ENCODE measurements around the gene KRTAP10-5.
"Not testable (repeated sequence)": the region's sequence is repeated elsewhere in the genome, so short reads cannot be mapped to it uniquely, and the experiment has no call there.

Gene KRTAP10-5

DNA sequence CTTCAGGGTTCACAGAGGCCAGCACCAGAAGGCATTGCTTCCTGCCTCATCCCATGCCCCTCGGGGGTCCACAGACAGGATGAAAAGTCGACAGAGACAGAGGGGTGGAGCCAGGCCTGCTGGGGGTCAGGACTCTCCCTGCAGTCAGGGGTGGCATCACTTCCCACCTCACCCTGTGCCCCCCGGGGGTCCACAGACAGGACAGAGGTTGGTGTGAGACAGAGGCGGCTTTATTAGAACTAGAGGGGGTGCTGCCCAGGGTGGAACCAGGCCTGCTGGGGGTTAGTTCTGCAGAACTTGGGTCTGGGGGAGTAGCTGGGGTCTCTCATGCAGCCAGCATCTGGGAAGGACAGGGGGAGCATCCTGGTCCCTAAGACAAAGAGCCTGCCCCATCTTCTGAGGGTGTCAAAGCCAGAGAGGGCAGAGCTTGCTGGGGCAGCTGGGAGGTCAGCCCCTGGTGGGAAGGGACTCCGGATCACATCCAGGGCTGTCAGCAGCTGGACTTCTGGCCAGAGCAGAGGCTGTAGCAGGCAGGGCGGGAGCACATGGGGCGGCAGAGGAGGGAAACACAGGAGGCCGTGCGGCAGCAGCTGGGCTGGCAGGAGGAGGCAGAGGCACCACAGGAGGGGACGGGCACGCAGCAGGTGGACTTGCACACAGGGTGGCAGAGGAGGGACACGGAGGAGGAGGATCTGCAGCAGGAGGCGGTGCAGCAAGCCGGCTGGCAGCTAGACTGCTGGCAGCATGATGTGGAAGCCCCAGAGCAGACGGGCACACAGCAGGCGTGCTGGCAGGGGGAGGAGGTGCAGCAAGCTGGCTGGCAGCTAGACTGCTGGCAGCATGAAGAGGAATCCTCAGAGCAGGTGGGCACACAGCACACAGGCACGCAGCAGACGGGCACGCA, 10.7 kb upstream of the KRTAP10-5 start:
- not testable (repeated sequence) for DNase-seq (ENCODE audit: low read depth)

DNA sequence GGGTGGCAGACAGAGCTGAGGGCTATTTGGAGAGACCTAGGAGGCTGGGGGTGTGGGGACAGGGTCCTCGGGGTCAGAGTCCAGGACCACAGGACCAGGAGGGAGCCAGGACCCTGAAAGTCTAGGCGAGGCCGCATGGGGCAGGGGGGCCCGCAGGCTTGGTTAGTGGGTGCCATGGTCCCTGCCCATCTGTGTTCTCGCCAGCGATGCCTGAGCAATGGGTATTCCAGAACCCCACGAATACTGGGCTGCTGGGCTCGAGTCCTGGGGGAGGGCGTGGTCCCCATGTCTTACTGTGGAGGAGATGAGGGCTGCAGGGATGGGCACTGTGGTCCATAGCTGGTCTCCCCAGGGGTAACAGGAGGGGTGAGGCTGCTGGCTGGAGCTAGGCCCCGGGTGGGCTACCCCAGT, 9.9 kb upstream of the KRTAP10-5 start:
- DNase-seq (ENCODE audit: low read depth), result no peak

DNA sequence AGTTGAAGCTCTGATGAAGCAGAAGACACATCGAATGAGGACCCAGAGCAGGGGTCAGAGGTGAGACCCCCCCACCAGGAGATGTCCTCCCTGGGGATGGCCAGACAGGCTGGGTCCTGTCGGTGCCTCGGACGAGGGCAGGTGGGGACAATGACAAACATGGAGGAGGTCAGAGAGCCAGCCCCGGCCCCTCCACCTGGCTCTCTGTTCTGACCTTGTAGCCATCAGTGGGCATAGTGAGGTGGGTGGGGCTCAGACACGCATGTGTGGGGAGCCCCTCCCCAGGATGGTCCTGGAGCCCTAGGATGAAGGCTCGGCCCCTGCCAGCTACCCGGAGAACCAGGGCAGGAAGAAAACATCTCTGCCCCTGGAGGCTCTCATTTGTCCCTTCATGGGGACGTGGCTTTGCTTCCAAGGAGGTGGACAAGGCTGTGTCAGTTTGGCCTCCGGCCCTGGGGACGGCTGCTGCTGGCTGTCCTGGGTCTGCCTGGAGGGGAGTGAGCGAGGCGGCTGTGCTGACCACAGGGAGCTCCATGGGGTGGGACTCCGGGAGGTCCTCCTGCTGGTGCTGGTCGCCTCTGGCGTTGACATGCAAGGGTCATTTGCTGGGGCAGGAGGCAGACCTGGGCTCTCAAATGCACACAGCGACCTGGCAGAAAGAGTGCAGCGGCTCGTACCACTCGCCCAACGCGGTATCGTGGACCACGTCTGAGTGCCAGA, 9.3 kb upstream of the KRTAP10-5 start:
- no peak for DNase-seq (ENCODE audit: low read depth)

DNA sequence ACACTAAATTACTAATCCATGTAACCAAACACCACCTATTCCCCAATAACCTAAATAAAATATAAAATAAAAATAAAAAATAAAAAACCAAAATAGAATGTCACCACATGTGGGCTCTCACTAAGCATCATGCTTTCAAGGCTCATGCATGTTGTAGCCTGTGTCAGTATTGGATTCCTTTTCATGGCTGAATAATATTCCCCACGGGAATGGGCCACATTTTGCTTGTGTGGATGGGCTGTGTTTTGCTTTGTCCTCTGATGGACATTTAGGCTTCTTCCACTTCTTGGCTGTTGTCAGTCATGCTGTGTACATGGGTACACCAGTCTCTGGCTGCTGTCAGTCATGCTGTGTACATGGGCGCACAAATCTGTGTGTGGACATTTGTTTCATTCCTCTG, 8.7 kb upstream of the KRTAP10-5 start:
- DNase-seq (ENCODE audit: low read depth), result no peak

DNA sequence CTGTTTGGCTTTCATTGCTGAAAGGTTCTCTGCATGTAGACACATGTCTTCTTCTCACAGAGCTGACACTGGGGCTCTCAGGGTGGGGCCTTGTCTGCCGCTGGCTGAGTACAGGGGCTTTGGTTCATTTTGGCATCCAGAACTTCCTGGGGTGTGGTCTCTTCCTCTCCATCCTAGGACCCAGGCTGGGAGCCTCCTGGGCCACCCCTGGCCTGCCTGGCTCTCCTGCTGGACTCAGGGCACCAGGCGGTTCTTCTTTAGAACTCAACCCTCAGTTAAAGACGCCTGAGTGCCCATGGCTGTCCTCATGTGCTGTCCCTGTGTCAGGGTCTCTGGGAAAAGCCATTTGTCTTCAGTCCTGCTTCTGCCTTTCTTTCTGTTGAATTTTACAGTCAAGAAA, 5.5 kb upstream of the KRTAP10-5 start:
- DNase-seq (ENCODE audit: low read depth), result no peak

DNA sequence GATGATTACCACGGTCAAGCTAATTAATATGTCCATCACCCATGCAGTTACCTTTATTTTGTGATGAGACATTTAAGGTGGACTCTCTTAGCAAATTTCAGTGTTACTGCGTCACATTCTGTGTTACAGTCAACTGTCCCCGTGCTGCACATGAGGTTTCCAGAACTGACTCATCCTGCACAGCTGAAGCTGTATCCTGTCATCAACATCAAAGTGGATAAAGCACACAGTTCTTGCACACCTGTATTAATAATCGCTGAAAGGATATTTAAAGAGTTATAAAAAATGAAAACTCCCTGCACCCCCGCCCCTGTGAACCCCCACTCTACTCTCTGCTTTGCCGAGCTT, 3.4 kb upstream of the KRTAP10-5 start:
- no peak for DNase-seq (ENCODE audit: low read depth)

DNA sequence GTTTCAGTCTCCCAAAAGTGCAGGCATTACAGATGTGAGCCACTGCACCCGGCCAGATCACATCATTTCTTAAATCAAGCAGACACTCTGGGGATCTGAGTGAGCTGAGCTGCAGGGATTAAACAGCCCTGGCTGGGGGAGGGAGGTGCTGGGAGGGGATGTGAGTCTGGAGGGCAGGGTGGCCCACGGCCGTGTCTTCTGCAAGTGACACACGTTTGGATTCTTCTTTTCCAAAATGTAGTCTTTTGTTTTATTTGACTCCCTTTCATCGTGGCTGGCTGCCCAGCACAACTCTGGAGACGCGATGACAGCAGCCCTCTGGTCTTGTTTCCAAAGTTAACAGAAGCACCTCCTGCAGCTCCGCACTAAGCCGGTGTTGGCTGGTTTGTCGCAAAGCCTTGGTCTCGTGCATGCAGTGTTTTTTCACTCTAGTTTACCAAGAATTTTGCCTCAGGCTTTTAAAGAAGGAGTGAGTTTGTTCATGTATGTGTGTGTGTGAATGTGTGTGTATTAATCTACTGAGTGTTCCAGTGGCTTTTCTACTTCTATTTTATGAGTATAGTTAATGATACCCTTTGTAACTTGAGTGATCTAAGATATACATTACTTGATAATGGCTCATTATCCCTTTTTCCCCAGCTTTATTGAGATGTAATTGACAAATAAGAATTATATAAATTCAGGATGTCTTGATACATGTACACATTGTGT, 2.8 kb upstream of the KRTAP10-5 start:
- no peak for DNase-seq (ENCODE audit: low read depth)

DNA sequence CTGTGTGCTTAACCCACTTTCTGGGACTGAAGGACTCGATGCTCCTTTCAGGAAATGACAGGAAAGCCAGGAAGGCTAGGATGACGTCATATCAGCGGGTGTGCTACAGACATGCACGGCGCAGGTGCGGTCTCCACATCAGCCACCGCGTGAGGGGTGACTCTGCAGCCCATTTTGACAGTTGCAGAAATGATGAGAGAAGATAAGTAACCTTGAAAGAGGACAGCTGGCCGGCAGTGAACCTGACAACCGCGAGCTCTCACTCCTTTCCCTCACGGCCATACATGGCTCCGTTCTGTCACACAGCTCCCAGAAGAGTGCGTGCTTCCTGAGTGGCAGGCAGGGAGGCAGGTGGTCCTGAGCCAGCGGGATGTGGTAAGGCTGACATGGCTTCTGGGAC, 1.7 kb upstream of the KRTAP10-5 start:
- no peak for DNase-seq (ENCODE audit: low read depth)

DNA sequence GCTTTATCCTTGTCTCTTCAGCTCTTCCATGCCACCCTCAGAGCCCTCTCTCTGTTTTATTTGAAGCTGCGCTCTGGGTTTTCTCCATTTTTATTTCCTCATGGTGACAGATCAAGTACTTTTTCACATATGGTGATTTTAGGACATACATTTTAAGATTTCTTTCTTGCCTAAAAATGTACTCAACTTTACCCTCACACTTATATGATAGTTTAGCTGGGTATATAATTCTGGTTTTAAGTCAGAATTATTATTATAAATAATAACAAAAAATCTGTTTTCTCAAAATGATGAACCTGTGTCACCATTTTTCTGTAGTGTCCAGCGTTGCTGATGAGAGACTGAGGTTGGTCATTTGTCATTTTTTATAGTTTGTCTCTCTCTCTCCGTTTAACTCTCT, 754 bp upstream of the KRTAP10-5 start:
- no peak for DNase-seq (ENCODE audit: low read depth)

DNA sequence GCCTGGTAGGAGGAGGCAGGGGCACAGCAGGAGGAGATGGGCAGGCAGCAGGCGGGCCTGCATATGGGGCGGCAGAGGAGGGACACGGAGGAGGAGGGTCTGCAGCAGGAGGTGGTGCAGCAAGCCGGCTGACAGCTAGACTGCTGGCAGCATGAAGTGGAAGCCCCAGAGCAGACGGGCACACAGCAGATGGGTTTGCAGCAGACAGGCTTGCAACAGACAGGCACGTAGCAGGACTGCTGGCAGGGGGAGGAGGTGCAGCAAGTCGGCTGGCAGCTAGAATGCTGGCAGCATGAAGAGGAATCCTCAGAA, 615 bp downstream of the KRTAP10-5 start:
- no peak for DNase-seq (ENCODE audit: low read depth)

DNA sequence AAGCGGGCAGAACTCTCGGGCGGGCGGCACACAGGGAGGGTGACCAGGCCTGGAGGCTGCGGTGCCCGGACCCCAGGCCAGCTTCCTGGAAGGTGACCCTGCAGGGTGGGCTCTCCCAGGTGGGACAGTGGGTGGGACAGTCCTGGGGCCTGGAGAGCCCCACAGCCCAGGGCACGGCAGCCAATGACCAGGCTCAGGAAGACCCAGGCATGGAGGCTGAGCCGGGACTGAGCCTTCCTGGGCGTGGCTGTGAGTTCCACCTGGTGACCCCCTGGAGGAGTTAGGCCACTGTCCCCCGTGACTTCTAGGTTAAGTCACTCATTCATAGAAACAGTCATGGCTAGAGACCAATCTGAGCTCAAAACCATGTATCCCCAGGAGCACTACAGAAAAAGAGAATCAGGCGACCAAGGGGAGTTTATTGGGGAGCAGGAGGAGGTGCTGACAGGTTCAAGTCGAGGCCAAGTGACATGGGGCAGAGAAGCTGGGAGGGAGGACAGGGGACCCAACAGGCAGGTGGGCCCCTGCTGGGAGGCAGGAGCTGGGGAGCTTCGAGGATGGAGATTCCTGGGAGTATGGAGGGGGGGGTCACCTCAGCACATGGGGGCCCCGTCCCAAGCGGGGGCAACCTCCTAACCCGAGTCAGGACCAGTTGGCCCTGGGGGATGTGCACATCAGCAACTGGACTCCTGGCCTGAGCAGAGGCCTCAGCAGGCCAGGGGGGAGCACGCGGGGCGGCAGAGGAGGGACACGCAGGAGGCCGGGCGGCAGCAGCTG, 1.2 kb downstream of the KRTAP10-5 start:
- DNase-seq (ENCODE audit: low read depth), result no peak

DNA sequence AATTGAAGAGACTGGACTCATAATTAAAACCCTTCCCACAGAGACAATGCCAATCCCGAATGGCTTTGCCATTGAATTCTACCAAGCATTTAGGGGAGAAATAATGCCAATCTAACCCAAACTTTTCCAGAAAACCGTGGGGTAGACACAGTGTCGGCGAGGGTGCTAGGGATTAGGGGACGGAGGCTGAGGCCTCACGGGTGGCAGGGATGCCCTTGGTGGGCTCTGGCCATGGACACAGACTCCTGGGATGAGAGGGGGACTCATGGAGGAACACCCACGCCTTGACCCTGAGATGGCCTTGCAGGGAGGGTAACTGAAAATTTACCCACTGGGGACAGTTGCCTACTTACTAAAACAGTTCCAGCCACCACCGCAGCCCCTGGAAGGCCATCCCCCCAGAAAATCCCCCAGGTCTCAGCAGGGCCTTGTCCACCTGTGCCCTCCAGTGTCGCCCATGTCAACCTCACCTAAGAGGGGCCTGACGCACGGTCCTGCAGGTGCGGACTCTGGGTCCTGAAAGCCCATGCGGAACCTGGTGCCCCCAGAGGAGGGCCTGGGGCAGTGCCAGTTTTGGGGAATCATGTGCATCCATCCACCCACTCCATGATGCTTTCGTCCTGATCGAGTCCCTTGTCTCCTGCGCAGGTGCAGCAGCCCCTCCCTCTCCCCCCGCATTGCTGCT, 1.9 kb downstream of the KRTAP10-5 start:
- DNase-seq (ENCODE audit: low read depth), result no peak

DNA sequence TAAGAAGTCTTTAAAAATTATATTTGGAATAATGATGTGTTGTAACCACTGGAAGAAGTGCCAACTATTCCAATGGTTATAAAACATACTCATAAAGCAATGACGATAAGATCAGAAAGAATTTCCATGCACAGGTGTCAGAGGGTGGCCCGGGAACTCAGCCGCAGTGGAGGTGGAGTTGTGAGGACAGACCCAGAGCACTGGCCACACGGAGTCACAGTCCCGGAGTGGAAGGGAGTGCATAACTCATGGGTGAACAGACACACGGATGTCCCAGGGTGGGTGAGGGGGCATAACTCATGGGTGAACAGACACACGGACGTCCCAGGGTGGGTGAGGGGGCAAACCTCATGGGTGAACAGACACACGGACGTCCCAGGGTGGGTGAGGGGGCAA, 4.4 kb downstream of the KRTAP10-5 start:
- no peak for DNase-seq (ENCODE audit: low read depth)

DNA sequence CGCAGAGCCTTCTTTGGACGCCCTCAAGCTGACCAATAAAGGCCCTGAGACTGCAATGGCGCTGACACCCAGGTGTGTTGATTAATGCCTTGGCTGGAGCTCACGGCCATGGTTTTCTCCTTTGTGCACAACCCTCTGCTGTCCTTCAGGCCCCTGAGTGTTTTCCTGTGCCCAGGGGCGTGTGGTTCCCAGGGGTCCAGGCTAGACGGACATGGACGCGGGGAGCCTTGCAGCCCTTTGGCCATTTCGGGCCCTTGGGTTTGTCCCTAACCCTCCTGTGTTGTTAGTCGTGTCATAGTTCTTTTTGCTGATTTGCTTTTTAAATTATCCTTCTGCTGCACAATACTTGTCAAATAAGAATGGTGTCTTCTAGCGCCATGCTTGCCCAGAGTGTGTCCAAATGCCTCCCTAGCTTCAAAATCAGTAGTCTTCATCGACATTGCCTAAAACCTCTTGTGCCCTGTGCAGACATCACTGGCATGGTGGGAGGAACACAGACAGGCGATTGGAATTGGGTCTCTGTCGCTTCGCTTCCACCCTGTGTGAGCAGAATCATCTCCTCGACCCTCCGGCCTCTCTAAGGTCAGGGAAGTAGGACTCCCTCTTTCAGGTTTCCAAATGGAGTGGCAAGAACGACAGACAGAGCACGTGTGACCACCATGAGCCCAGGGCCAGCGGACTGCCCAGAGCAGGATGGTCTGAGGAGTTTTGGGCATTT, 4.9 kb downstream of the KRTAP10-5 start:
- DNase-seq (ENCODE audit: low read depth), result no peak

DNA sequence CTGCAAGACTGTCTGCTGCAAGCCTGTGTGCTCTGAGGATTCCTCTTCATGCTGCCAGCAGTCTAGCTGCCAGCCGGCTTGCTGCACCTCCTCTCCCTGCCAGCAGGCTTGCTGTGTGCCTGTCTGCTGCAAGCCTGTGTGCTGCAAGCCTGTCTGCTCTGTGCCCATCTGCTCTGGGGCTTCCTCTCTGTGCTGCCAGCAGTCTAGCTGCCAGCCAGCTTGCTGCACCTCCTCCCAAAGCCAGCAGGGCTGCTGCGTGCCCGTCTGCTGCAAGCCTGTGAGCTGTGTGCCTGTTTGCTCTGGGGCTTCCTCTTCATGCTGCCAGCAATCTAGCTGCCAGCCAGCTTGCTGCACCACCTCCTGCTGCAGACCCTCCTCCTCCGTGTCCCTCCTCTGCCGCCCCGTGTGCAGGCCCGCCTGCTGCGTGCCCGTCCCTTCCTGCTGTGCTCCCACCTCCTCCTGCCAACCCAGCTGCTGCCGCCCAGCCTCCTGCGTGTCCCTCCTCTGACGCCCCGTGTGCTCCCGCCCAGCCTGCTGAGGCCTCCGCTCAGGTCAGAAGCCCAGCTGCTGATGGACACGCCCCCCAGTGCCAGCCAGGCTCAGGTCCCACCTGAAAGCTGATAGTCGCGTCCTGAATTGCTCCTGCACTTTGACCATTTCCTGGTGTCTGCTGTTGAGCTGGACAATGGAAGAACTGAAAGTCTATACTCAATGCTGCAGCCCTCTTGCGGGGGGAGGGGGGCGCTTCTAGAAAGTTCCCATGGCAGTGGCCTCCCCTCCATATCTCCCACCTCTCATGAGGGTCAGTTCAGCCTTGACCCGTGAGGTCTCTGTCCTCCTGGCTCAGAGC, 5.7 kb downstream of the KRTAP10-5 start:
- DNase-seq (ENCODE audit: low read depth), result no peak

DNA sequence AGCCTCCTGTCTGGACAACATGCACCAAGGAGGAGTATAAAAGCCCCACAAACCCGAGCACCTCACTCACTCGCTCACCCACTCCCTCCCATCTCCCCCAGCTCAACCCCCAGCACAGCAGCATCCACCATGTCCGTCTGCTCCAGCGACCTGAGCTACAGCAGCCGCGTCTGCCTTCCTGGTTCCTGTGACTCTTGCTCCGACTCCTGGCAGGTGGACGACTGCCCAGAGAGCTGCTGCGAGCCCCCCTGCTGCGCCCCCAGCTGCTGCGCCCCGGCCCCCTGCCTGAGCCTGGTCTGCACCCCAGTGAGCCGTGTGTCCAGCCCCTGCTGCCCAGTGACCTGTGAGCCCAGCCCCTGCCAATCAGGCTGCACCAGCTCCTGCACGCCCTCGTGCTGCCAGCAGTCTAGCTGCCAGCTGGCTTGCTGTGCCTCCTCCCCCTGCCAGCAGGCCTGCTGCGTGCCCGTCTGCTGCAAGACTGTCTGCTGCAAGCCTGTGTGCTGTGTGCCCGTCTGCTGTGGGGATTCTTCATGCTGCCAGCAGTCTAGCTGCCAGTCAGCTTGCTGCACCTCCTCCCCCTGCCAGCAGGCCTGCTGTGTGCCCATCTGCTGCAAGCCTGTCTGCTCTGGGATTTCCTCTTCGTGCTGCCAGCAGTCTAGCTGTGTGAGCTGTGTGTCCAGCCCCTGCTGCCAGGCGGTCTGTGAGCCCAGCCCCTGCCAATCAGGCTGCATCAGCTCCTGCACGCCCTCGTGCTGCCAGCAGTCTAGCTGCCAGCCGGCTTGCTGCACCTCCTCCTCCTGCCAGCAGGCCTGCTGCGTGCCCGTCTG, 6.6 kb downstream of the KRTAP10-5 start, which contains the start of gene KRTAP10-4:
Gene KRTAP10-4 (plus strand): TSS at position 100 of the 827 bp plus-strand sequence. CDS start 30 bp downstream, at position 130.
- not testable (repeated sequence) for DNase-seq (ENCODE audit: low read depth)

DNA sequence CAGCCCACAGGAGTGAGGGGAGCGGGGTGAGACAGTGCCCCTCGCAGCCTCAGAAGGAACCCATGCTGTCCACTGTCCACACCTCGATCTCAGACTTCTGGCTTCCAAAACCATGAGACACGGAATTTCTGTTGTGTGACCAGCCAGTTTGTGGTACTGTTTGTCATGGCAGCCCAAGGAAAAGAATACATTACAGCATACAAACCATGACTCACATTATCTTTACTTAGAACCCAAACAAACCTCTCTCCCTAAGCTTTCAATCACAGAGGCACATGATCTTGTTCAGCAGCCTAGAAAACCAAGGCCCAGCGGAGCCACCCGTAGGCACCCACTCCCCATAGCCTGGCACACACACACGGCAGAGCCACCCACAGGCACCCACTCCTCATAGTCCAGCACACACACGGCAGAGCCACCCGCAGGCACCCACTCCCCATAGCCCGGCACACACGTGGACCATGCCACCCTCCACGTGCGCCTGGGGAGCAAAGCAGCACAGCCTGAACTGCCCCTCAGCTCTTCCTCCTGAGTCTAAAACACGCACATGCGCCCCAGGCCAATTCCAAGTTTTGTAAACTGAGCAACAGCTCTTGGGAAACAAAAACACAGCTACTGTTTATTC, 7.3 kb downstream of the KRTAP10-5 start:
- no peak for DNase-seq (ENCODE audit: low read depth)
